HG02798 (cell line): ENCODE results near the gene CCDC34.

Experiments used
- ATAC-seq: cut with Tn5 transposase; IDR thresholded peaks from one replicate; pipeline ENCODE4 v1.9.1; 2021; ENCODE audit warnings: mild to moderate bottlenecking; ENCODE audit not compliant: unreplicated experiment, poor library complexity

Gene CCDC34

DNA sequence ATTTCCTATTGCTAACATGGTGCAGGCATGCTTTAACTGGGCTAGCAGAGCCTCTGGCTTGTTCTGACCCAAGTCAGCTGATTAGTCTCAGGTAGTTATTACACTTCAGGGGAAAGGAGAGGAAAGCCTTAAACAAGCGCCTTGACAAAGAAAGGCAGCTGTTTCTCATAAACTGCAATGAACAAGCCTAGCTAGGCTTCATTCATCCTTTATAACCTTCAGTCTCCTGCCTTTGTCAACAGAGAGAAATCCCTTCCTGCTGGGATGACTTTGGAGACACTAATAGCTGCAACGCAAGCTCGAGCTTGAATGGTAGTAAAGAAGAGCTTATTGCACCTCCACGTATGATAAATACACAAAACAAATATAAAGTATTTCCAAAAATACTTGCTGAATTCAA, 68.4 kb downstream of the CCDC34 start:
- no peak for ATAC-seq

DNA sequence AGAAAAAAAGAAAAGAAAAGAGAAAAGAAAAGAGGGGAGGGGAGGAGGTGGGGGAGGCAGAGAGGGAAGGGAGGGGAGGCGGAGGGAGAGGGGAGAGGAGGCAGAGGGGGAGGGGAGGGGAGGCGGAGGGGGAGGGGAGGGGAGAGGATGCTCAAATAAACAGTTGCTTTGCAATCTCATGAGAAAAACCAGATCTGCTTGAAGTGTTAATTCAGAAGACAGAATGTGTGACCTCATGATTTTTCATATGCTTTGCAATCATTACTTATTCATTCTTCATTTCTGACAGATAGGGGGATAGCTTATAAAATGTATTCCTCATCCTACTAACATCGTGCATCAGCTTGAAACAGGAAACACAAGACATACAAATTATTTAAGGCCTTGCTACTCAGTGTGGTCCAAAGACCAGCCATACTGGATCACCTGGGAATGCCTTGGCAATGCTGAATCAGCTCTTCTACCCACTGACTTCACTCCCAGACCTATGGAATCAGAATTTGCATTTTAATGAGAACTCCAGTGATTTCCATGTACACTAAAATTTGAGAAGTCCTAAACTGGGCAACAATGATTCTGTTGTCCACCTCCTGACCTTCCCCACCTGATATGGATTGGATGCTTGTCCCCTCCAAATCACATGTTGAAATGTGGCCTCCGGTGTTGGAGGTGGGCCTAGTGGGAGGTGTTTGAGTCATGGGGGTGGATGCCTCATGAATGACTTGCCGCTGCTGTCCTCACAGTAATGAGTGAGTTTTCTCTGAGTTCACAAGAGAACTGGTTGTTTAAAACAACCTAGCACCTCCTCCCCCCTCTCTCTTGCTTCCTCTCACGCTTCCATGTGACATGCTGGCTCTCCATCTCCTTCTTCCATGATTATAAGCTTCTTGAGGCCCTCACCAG, 69.2 kb downstream of the CCDC34 start:
- ATAC-seq = no peak

DNA sequence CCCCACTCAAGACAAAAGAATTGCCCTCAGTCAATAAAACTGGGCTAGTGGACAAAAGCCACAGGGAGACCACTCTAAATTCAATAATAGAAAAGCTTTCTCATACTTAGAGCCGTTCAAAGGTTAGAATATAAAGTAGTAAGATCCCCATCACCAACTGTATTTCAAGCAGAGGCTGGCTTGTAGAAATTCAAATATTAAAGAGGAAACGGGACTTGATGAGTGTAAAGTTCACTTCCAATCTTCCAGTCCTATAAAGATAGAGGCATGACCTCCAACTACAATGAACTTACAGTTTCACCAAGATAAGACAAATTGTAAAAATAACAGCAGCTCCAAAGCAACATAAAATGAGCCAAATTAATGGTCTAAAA, 70.4 kb downstream of the CCDC34 start:
- no peak for ATAC-seq

DNA sequence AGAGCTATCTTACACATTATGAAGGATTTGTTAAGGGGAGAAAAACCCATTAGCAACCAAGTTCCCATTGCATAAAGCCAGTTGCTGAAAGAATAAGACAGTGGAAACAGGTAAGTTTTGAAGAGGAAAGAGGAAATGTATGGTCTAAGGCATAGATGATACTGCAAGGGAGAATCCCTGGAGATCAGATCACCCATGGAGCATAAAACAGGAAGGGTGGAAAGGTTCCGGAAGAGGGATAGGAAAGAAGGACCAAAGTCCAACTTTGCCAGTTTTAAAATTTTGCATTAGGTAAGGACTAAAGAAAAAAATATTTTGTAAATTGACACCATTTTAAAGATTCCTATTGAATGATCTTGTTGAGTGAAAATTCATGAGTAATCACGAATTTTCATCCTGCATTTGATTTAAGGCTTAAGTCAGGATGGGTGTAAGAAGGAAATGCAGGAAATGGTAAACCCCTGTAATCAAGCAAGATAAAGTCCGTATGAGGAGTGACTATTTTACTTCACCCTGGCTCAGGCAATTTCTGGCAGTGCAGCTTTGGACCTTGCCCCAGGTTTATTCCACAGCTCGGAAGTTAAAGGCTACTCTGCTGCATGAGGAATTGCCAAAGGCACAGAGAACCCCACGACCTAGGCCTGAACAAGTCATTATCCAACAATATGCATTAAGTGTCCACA, 70.9 kb downstream of the CCDC34 start:
- ATAC-seq = no peak

DNA sequence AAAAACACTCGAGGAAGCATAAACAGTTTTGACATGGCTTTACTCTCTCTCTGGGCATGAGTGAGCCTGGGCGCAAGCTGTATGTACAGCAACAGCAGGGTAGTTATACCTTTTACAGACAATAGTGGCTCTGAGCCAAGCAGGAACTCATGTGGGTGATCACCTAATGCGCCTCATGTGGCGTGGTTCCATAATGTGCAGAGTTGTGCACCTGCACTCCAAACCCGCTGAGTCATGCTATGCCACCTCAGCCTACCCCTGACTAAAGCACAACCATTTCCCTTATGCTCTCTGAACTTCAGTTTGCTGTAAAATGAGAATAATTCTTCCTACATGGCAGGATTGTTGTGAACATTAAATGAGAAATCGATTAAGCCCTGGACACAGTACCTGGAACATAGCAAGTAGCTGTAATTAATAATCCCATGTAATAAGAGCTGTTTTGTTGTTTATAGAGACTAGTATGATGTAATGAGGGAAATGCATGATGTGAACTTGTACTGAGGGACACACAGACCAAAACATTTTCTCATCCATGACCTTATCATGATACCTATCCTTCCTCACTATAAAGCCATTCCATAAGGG, 71.6 kb downstream of the CCDC34 start:
- ATAC-seq = no peak

DNA sequence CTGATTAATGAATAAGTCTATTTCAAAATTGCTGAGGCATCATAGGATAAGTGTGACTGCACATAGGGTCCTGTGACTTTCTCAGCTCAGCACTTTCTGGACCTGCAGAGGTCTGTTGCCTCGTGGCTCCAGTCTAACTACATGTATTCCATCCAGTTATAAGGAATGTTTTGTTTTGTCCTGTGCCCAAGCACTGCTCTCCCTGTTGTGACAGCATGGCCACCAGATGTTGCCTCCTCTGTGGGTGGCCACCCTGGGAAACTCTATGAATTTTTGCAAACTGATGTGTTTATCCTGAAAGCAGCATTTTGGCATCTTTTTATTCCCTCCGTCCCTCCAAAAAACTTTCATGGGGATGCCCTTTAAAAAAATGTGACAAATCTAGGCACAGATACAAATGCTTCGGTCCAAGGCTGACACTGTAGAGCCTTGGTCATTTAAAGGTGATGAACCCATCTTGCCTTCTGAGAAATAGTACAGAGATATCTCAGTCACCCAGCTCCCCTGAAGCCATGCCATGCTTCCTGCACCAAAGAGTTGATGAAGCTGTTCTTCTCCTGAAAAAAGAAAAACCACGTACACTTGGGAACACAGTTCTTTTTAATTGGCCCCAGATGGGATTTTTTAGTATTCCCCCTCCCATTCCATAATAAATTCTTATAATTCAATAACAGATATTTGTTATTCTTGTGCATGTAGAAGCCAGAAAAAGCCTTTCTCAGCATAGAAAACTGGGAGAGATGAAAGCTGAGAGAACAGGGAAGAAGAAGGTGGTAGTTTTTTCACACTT, 72.6 kb downstream of the CCDC34 start:
- ATAC-seq = no peak
